CD4-positive, alpha-beta T cell treated with Interleukin-1 beta for 1 hour (primary cell): ENCODE measurements around the gene MPG.
"Not testable (repeated sequence)": the region's sequence is repeated elsewhere in the genome, so short reads cannot be mapped to it uniquely, and the experiment has no call there.

Source experiments
- DNase-seq, 2 donors: peaks; one replicate each; pipeline ENCODE4 v3.0.0-alpha.2; 2020 to 2022

MPG gene

GRCh38 chr16:77807-78443 is at the start of gene MPG:
Gene MPG (plus strand): TSS chr16:78225. CDS start chr16:78310, 85 bp downstream.
- DNase-seq: peak; percentile 81 to 84

GRCh38 chr16:30627-31026 is 47.4 kb upstream of the MPG start:
- DNase-seq: not testable (repeated sequence)

GRCh38 chr16:33154-33876 is 44.7 kb upstream of the MPG start:
- DNase-seq: not testable (repeated sequence)

GRCh38 chr16:33877-34647 is 44.0 kb upstream of the MPG start:
- no peak for DNase-seq

- DNase-seq: no peak
Measured at GRCh38 chr16:34648-34987, 43.4 kb upstream of the MPG start.

GRCh38 chr16:35011-35677 is 42.9 kb upstream of the MPG start:
- peak in 1 of 2 donors; percentile 58 for DNase-seq

- DNase-seq: no peak
Measured at GRCh38 chr16:35678-36305, 42.2 kb upstream of the MPG start.

GRCh38 chr16:36336-36984 is 41.6 kb upstream of the MPG start:
- no peak for DNase-seq

- peak in 1 of 2 donors; percentile 35 for DNase-seq
Measured at GRCh38 chr16:37511-37910, 40.5 kb upstream of the MPG start.

- DNase-seq: not testable (repeated sequence)
Measured at GRCh38 chr16:38206-38605, 39.8 kb upstream of the MPG start.

GRCh38 chr16:38941-39892 is 38.8 kb upstream of the MPG start:
- DNase-seq: peak; percentile 67 to 84

- DNase-seq: no peak
Measured at GRCh38 chr16:41439-42068, 36.5 kb upstream of the MPG start.

GRCh38 chr16:42069-42457 is 36.0 kb upstream of the MPG start:
- DNase-seq: no peak

- DNase-seq: no peak
Measured at GRCh38 chr16:42691-43090, 35.3 kb upstream of the MPG start.

- no peak for DNase-seq
Measured at GRCh38 chr16:43294-43693, 34.7 kb upstream of the MPG start.

- no peak for DNase-seq
Measured at GRCh38 chr16:44655-45054, 33.4 kb upstream of the MPG start.

GRCh38 chr16:45454-45853 is 32.6 kb upstream of the MPG start:
- DNase-seq: no peak

- DNase-seq: not testable (repeated sequence)
Measured at GRCh38 chr16:46510-46909, 31.5 kb upstream of the MPG start.

- DNase-seq: no peak
Measured at GRCh38 chr16:47234-47633, 30.8 kb upstream of the MPG start.

GRCh38 chr16:50769-51591 is 27.0 kb upstream of the MPG start:
- DNase-seq: no peak
